Mesenchymal stem cell (in vitro differentiated cells and primary cell): ENCODE results near the gene TGFBR1.
A peak's percentile ranks its signal among the peaks of the same experiment; 100 is the strongest.

Experiments
- DNase-seq: peaks from one replicate; pipeline ENCODE4 v3.0.0-alpha.2; 2013
- H2AFZ ChIP-seq: one replicate; pipeline ENCODE4 v1.6.1; 2013; ENCODE audit warnings: low read depth, mild to moderate bottlenecking, control low read depth, inconsistent platforms, low read length, moderate library complexity
- H2AK5ac ChIP-seq: 2 replicates; pipeline ENCODE4 v1.6.1; 2013; ENCODE audit warnings: low read length, moderate library complexity, mild to moderate bottlenecking, inconsistent platforms; ENCODE audit not compliant: severe bottlenecking
- H2BK120ac ChIP-seq: one replicate; pipeline ENCODE4 v1.6.1; 2013; ENCODE audit warnings: low read depth, mild to moderate bottlenecking, inconsistent platforms, low read length, moderate library complexity
- H2BK12ac ChIP-seq, 2 experiments: one replicate each; pipeline ENCODE4 v1.6.1; 2013; ENCODE audit warnings: inconsistent platforms in 2 of 2, low read length in 2 of 2, mild to moderate bottlenecking in 2 of 2, moderate library complexity in 2 of 2, control low read depth in 1 of 2
- H2BK15ac ChIP-seq: one replicate; pipeline ENCODE4 v1.6.1; 2013; ENCODE audit warnings: mild to moderate bottlenecking, low read depth, inconsistent platforms; ENCODE audit not compliant: poor library complexity, severe bottlenecking
- H2BK5ac ChIP-seq: 2 replicates; pipeline ENCODE4 v1.6.1; 2013; ENCODE audit warnings: low read depth, mild to moderate bottlenecking, low read length, control low read depth, inconsistent platforms; ENCODE audit not compliant: poor library complexity, severe bottlenecking
- H3K14ac ChIP-seq, 2 experiments: one replicate each; pipeline ENCODE4 v1.6.1; 2013; ENCODE audit warnings: inconsistent platforms in 2 of 2, low read length in 2 of 2, control low read depth in 1 of 2, mild to moderate bottlenecking in 1 of 2, moderate library complexity in 1 of 2
- H3K18ac ChIP-seq, 2 experiments: one replicate each; pipeline ENCODE4 v1.6.1; 2013; ENCODE audit warnings: inconsistent platforms in 2 of 2, low read length in 2 of 2, control low read depth in 1 of 2, low read depth in 1 of 2, mild to moderate bottlenecking in 1 of 2
- H3K23ac ChIP-seq, 2 experiments: one replicate each; pipeline ENCODE4 v1.6.1; 2013; ENCODE audit warnings: inconsistent platforms in 2 of 2, low read length in 2 of 2, mild to moderate bottlenecking in 2 of 2, moderate library complexity in 2 of 2, control low read depth in 1 of 2
- H3K27ac ChIP-seq: 2 replicates; pipeline ENCODE4 v1.5.1; 2013; ENCODE audit warnings: mild to moderate bottlenecking, moderate library complexity, low read length, control low read depth, inconsistent platforms; ENCODE audit not compliant: poor library complexity, severe bottlenecking
- H3K27me3 ChIP-seq, 2 experiments: 2 replicates each; pipeline versions ENCODE4 v1.6.1 to v1.7.0; 2013; ENCODE audit warnings: low read length in 2 of 2, mild to moderate bottlenecking in 2 of 2, moderate library complexity in 2 of 2, control low read depth in 1 of 2, inconsistent platforms in 1 of 2; ENCODE audit not compliant: control insufficient read depth in 1 of 2, insufficient read depth in 1 of 2
- H3K36me3 ChIP-seq, 2 experiments: 2 replicates each; pipeline versions ENCODE4 v1.6.1 to v1.7.0; 2013; ENCODE audit warnings: low read length in 2 of 2, control low read depth in 1 of 2, inconsistent platforms in 1 of 2, low read depth in 1 of 2, mild to moderate bottlenecking in 1 of 2; ENCODE audit not compliant: insufficient read depth in 2 of 2, control insufficient read depth in 1 of 2
- H3K4ac ChIP-seq, 2 experiments: one replicate each; pipeline ENCODE4 v1.6.1; 2013; ENCODE audit warnings: inconsistent platforms in 2 of 2, low read length in 2 of 2, mild to moderate bottlenecking in 2 of 2, moderate library complexity in 2 of 2, control low read depth in 1 of 2, low read depth in 1 of 2
- H3K4me1 ChIP-seq: 2 replicates; pipeline ENCODE4 v1.6.1; 2013; ENCODE audit warnings: low read depth, low read length, control low read depth; ENCODE audit not compliant: control insufficient read depth, insufficient read depth
- H3K4me2 ChIP-seq: 2 replicates; pipeline ENCODE4 v1.6.1; 2013; ENCODE audit warnings: low read length, mild to moderate bottlenecking, inconsistent platforms; ENCODE audit not compliant: poor library complexity, severe bottlenecking
- H3K4me3 ChIP-seq, 2 experiments: 2 replicates each; pipeline versions ENCODE4 v1.5.1 to v1.7.0; 2013; ENCODE audit warnings: low read length in 2 of 2, mild to moderate bottlenecking in 2 of 2, control low read depth in 1 of 2, low read depth in 1 of 2; ENCODE audit not compliant: insufficient read depth in 1 of 2
- H3K79me1 ChIP-seq: replicated peaks from 2 replicates; pipeline ENCODE4 v1.6.1; 2013; ENCODE audit warnings: mild to moderate bottlenecking, control low read depth, low read length, inconsistent platforms; ENCODE audit not compliant: poor library complexity, severe bottlenecking
- H3K9ac ChIP-seq: 2 replicates; pipeline ENCODE4 v1.7.0; 2013; ENCODE audit warnings: mild to moderate bottlenecking, low read length, moderate library complexity
- H3K9me3 ChIP-seq: 2 replicates; pipeline ENCODE4 v1.7.0; 2013; ENCODE audit warnings: mild to moderate bottlenecking, low read length; ENCODE audit not compliant: control insufficient read depth
- H4K8ac ChIP-seq: one replicate; pipeline ENCODE4 v1.6.1; 2013; ENCODE audit warnings: inconsistent platforms, mild to moderate bottlenecking, low read length, moderate library complexity
- H4K91ac ChIP-seq: one replicate; pipeline ENCODE4 v1.6.1; 2013; ENCODE audit warnings: mild to moderate bottlenecking, low read length, inconsistent platforms
- WGBS: methylation state at CpG from one replicate; pipeline ENCODE4 v1.1.7; 2013; ENCODE audit warnings: mixed read lengths; 5-methylcytosine and 5-hydroxymethylcytosine counted together

TGFBR1 gene

GRCh38 chr9:99140685-99141314 lies 35.9 kb downstream of the TGFBR1 start:
- Histone ChIP-seq H3K14ac (no peak overlapping the region), H3K27ac (no peak overlapping the region), H3K79me1 (peaks cover 3% of the 10 kb centered on the region), H3K4me1 (no peaks in the 10 kb centered on the region), H3K36me3 (peaks cover 9 to 68% of the 10 kb centered on the region in 2 experiments), H3K23ac (no peak overlapping the region), H3K9me3 (no peaks in the 10 kb centered on the region), H4K91ac (no peak overlapping the region), H2BK120ac (no peak overlapping the region), H3K4me3 (no peak overlapping the region), H3K4me2 (no peak overlapping the region), H2AK5ac (no peak overlapping the region), H2BK5ac (no peak overlapping the region), H3K27me3 (no peaks in the 10 kb centered on the region), H3K4ac (no peak overlapping the region), H3K18ac (no peak overlapping the region), H3K9ac (no peak overlapping the region), H4K8ac (no peak overlapping the region), H2BK15ac (no peak overlapping the region), H2AFZ (no peak overlapping the region), H2BK12ac (no peak overlapping the region)
- 100% methylated on average over 2 of the region's 2 CpGs for WGBS
- peak; percentile 80 for DNase-seq

- H2BK5ac ChIP-seq = no peak overlapping the region
- DNase-seq = no peak
- H3K4me1 ChIP-seq = no peaks in the 10 kb centered on the region
- no peak overlapping the region for H3K18ac ChIP-seq
- no peak overlapping the region for H3K14ac ChIP-seq
- no peak overlapping the region for H3K23ac ChIP-seq
- H3K4ac ChIP-seq = no peak overlapping the region
- no peak overlapping the region for H2AFZ ChIP-seq
- H3K4me3 ChIP-seq = no peak overlapping the region
- peaks cover 9 to 77% of the 10 kb centered on the region in 2 experiments for H3K36me3 ChIP-seq
- WGBS = 99% methylated on average over 5 of the region's 5 CpGs
- no peak overlapping the region for H4K91ac ChIP-seq
- H4K8ac ChIP-seq = no peak overlapping the region
- H2BK15ac ChIP-seq = peak overlapping the region; percentile 21
- H3K9ac ChIP-seq = no peak overlapping the region
- H2BK120ac ChIP-seq = no peak overlapping the region
- H3K27ac ChIP-seq = no peak overlapping the region
- H3K27me3 ChIP-seq = no peaks in the 10 kb centered on the region
- no peak overlapping the region for H2AK5ac ChIP-seq
- H3K4me2 ChIP-seq = no peak overlapping the region
- H3K9me3 ChIP-seq = no peaks in the 10 kb centered on the region
- H3K79me1 ChIP-seq = peaks cover 3% of the 10 kb centered on the region
- H2BK12ac ChIP-seq = no peak overlapping the region
These were observed 36.9 kb downstream of the TGFBR1 start for GRCh38 chr9:99141849-99142248.

- H3K79me1 ChIP-seq = peaks cover 4% of the 10 kb centered on the region
- no peak overlapping the region for H2BK5ac ChIP-seq
- H2AK5ac ChIP-seq = no peak overlapping the region
- no peak overlapping the region for H2BK12ac ChIP-seq
- H4K8ac ChIP-seq = no peak overlapping the region
- DNase-seq = no peak
- peaks cover 9 to 79% of the 10 kb centered on the region in 2 experiments for H3K36me3 ChIP-seq
- no peak overlapping the region for H3K9ac ChIP-seq
- no peak overlapping the region for H3K4ac ChIP-seq
- H3K18ac ChIP-seq = no peak overlapping the region
- H2AFZ ChIP-seq = no peak overlapping the region
- no peak overlapping the region for H4K91ac ChIP-seq
- H2BK120ac ChIP-seq = no peak overlapping the region
- H3K4me3 ChIP-seq = no peak overlapping the region
- H3K14ac ChIP-seq = no peak overlapping the region
- H3K27me3 ChIP-seq = no peaks in the 10 kb centered on the region
- H3K9me3 ChIP-seq = no peaks in the 10 kb centered on the region
- no peak overlapping the region for H3K23ac ChIP-seq
- H3K4me2 ChIP-seq = no peak overlapping the region
- no peak overlapping the region for H3K27ac ChIP-seq
- no peak overlapping the region for H2BK15ac ChIP-seq
- WGBS = 83% methylated on average over 1 of the region's 4 CpGs
- no peaks in the 10 kb centered on the region for H3K4me1 ChIP-seq
These were observed 37.4 kb downstream of the TGFBR1 start for GRCh38 chr9:99142275-99142674.

GRCh38 chr9:99143655-99144054 lies 38.7 kb downstream of the TGFBR1 start:
- no peak for DNase-seq
- Histone ChIP-seq H3K36me3 (peaks cover 8 to 82% of the 10 kb centered on the region in 2 experiments), H2AFZ (no peak overlapping the region), H4K8ac (no peak overlapping the region), H3K27ac (no peak overlapping the region), H2BK12ac (no peak overlapping the region), H2AK5ac (no peak overlapping the region), H4K91ac (no peak overlapping the region), H3K4me1 (no peaks in the 10 kb centered on the region), H3K27me3 (no peaks in the 10 kb centered on the region), H3K18ac (no peak overlapping the region), H3K79me1 (peaks cover 5% of the 10 kb centered on the region), H2BK5ac (no peak overlapping the region), H3K4me2 (no peak overlapping the region), H3K23ac (no peak overlapping the region), H3K4me3 (no peak overlapping the region), H3K14ac (no peak overlapping the region), H3K4ac (no peak overlapping the region), H3K9me3 (no peaks in the 10 kb centered on the region), H2BK15ac (no peak overlapping the region), H3K9ac (no peak overlapping the region), H2BK120ac (no peak overlapping the region)
- 97% methylated on average over 3 of the region's 3 CpGs for WGBS
